Measurements from ENCODE around the gene COPS7A. TPM values are rescaled to one million over a fixed set of nuclear protein-coding genes. Genes with fewer than 3 reads are reported as not detected.

COPS7A gene
- total and polyA plus RNA-seq, 9 of the 15 experiments (the other 6 are each of a cell fraction or from before 2014, with no cell fraction given), result 12.7 to 36.0 (median 24.3) TPM

DNA sequence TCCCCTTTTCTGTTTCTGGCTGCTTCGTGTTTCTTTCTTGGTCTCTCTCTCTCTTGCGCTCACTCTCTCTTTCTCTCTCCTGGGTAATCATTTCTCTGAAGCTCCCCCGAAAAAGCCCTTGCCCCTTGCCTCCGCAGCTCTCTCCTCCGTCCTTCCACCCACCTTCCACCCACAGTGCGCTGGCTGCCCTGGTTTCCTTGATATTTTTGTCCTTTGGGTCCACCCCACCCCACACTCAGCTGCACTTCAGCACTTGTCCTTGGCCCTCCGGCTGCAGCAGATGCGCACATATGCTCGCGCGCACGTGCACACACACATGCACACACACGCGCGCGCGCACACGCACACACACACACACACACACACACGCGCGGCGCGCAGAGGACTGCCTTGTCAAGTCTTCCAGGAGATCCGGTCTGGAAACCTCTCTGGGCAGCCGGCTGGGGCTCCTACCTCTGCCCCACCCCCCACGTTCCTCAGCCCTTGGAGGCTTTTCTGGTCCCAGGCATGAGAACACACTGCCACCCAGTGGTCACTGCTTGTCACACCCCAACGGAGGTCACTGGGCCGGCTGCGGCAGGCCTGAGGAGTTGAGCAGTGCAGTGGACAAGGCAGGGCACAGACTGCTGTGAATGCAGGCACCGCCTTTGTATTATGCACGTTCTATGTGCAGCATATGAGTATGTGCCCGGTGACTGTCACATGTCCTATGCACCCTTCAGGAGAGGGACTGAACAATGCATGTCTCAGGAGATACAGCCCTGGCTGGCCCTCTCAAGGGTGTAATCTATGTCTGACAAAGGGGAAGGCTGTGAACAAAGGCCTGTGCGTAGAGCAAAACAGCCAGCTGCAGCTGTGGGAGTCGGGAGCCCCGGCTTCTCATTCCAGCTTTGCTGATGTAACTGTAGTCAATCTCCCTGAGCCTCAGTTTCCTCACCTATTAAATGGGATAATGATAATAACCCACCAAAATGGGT is 55.0 kb downstream of the COPS7A start (continued):
- no peak for TF ChIP-seq RREB1 (CRISPR knock-in tag; IDR thresholded peaks at IDR 0.05)
- TF ChIP-seq ATF7 (IDR thresholded peaks at IDR 0.05), result peak; percentile 44
- TF ChIP-seq JUND (IDR thresholded peaks at IDR 0.05; ENCODE audit: borderline replicate concordance, low read depth, low read length), result peak; percentile 39; the same call in 1 of the 2 replicates
- TF ChIP-seq JUND (tag; IDR thresholded peaks at IDR 0.05; ENCODE audit: borderline replicate concordance, low read depth, low read length), result no peak; the same call in 2 of the 3 replicates
- no peak for TF ChIP-seq SMARCC2 (IDR thresholded peaks at IDR 0.05; ENCODE audit: low read depth)
- no peak for TF ChIP-seq CSDE1 (IDR thresholded peaks at IDR 0.05)
- TF ChIP-seq, protein P1, sequence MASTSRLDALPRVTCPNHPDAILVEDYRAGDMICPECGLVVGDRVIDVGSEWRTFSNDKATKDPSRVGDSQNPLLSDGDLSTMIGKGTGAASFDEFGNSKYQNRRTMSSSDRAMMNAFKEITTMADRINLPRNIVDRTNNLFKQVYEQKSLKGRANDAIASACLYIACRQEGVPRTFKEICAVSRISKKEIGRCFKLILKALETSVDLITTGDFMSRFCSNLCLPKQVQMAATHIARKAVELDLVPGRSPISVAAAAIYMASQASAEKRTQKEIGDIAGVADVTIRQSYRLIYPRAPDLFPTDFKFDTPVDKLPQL (IDR thresholded peaks at IDR 0.05; ENCODE audit: extremely low read depth, insufficient read length), result no peak
- TF ChIP-seq KDM5B (IDR thresholded peaks at IDR 0.05; ENCODE audit: insufficient replicate concordance, low read depth, low read length), result peak; percentile 38
- no peak for TF ChIP-seq GMEB1 (CRISPR knock-in tag; IDR thresholded peaks at IDR 0.05)
- no peak for TF ChIP-seq ETV6 (IDR thresholded peaks at IDR 0.05; ENCODE audit: borderline replicate concordance in 1 of 2, low read depth in 2 of 2, low read length in 1 of 2)
- no peak for TF ChIP-seq ETV6 (CRISPR knock-in tag; IDR thresholded peaks at IDR 0.05; ENCODE audit: borderline replicate concordance)
- TF ChIP-seq ZC3H4 (CRISPR knock-in tag; IDR thresholded peaks at IDR 0.05; ENCODE audit: borderline replicate concordance), result no peak
- peak; percentile 67 for TF ChIP-seq HMGN3 (IDR thresholded peaks at IDR 0.05; ENCODE audit: borderline replicate concordance, extremely low read depth, insufficient read length, low read depth, low read length)
- TF ChIP-seq U2AF1 (optimal IDR thresholded peaks at IDR 0.05; ENCODE audit: low read depth, low read length), result no peak
- peak; percentile 26; the same call in 1 of the 2 replicates for TF ChIP-seq DIDO1 (tag; IDR thresholded peaks at IDR 0.05; ENCODE audit: low read depth)
- no peak for TF ChIP-seq MTF1 (CRISPR knock-in tag; IDR thresholded peaks at IDR 0.05; ENCODE audit: borderline replicate concordance)

Data from K562 (cell line).